Heart left ventricle (tissue), 13 donors: Measurements from ENCODE around the gene C10orf143.

Experiments used
- POLR2A ChIP-seq, 2 donors: fragments of 450-650 bp; IDR thresholded peaks; one replicate each; pipeline ENCODE4 v1.6.1; 2017; ENCODE audit warnings: antibody characterized with exemption in 2 of 2, mild to moderate bottlenecking in 2 of 2, moderate library complexity in 2 of 2
- TF ChIP-seq, protein P1 (sequence below), 12 donors: fragments of 200-600 bp; sonication (generic) in 4 of 12; IDR thresholded peaks; one replicate each; pipeline versions ENCODE4 v1.5.0 to v1.8.0; 2018 to 2022; ENCODE audit warnings: antibody characterized with exemption in 12 of 12, mild to moderate bottlenecking in 5 of 12
- donor health status: ischemic (EF 13 %, LVEDD 7.1; RV severe dilation, severe dysfunction).
- donor health status: DM: no; HTN: yes; CAD: no.
- donor health status: DM: no; HTN: no; CAD: no.
- donor health status: ischemic (EF 25% LVEDD 6.9; RV normal size, moderate dysfunction).
- donor health status: ischemic (EF 25% LVEDD 5.7; RV mildly dilated, moderate dysfunction).
- donor health status: ischemic (EF 35%, LVEDD 5.7; RV mildly dilated, moderate dysfunction).
- donor health status: nonischemic (EF 11% LVEDD 7.7; RV severe dilation, severe dysfunction).
- donor health status: DM: yes; HTN: yes; CAD: no.
- donor health status: PGD.
- donor health status: ischemic (EF 29% LVEDD 5.4; RV normal size, mild dysfunction).
- donor health status: nonischemic (EF 23%, LVEDD 6.1; RV moderate dilation, normal function).

DNA sequence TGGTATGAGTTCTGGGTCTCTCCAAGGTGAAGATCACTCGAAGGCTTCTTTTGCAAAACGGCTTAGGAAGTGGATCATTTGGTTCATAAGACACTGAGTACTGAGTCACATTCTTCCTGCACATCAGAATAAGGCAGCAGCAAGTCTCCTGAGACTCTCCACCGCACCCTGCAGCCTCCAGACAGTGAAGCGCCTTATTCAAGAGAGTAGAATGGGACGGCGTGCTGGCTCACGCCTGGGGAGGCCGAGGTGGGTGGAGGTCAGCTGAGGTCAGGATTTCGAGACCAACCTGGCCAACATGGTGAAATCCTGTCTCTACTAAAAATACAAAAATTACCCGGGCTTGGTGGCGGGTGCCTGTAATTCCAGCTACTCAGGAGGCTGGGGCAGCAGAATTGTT lies 70.3 kb downstream of the C10orf143 start:
- TF ChIP-seq, protein P1, sequence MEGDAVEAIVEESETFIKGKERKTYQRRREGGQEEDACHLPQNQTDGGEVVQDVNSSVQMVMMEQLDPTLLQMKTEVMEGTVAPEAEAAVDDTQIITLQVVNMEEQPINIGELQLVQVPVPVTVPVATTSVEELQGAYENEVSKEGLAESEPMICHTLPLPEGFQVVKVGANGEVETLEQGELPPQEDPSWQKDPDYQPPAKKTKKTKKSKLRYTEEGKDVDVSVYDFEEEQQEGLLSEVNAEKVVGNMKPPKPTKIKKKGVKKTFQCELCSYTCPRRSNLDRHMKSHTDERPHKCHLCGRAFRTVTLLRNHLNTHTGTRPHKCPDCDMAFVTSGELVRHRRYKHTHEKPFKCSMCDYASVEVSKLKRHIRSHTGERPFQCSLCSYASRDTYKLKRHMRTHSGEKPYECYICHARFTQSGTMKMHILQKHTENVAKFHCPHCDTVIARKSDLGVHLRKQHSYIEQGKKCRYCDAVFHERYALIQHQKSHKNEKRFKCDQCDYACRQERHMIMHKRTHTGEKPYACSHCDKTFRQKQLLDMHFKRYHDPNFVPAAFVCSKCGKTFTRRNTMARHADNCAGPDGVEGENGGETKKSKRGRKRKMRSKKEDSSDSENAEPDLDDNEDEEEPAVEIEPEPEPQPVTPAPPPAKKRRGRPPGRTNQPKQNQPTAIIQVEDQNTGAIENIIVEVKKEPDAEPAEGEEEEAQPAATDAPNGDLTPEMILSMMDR (IDR thresholded peaks at IDR 0.05) = no peak
- no peak for TF ChIP-seq POLR2A (IDR thresholded peaks at IDR 0.05)
